PC-9 (cell line): ENCODE data around the gene DNMBP. TPM values are rescaled to one million over a fixed set of nuclear protein-coding genes. Genes with fewer than 3 reads are reported as not detected.
A peak's percentile ranks its signal among the peaks of the same experiment; 100 is the strongest.

ENCODE experiments used
- BruUV-seq: library from RNA; stranded (reverse); fragments of 400-500 nt; replicated peaks from 2 replicates; lab custom pipeline; 2021; lab: Mats Ljungman, UMichigan
- CTCF ChIA-PET: fragments of 300-600 bp; sonication (Branson Sonifier 250); formaldehyde crosslinking; loops from one replicate; lab custom pipeline; 2022; ENCODE audit warnings: antibody characterized with exemption; lab: Charles Lee
- POLR2A ChIA-PET: fragments of 300-600 bp; sonication (Branson Sonifier 250); formaldehyde crosslinking; loops from one replicate; lab custom pipeline; 2022; ENCODE audit warnings: antibody characterized with exemption; ENCODE audit not compliant: unreplicated experiment; lab: Charles Lee
- DNase-seq, 2 experiments: peaks; one replicate each; pipeline versions ENCODE4 v3.0.0 to v3.0.0-alpha.2; 2015 to 2022; ENCODE audit warnings: mixed read lengths in 1 of 2
- H2AFZ ChIP-seq: fragments of 200-600 bp; sonication (generic); 2 replicates; pipeline ENCODE4 v1.8.1; 2017; ENCODE audit warnings: antibody characterized with exemption
- H3F3A ChIP-seq: fragments of 200-600 bp; sonication (generic); 2 replicates; pipeline ENCODE4 v1.8.1; 2017; ENCODE audit warnings: antibody characterized with exemption, mild to moderate bottlenecking, low read depth; ENCODE audit not compliant: insufficient read depth
- H3K27ac ChIP-seq: fragments of 200-600 bp; sonication (generic); 2 replicates; pipeline ENCODE4 v1.6.1; 2016; ENCODE audit warnings: mixed run types
- H3K27me3 ChIP-seq: fragments of 200-600 bp; sonication (generic); 2 replicates; pipeline ENCODE4 v1.6.1; 2016; ENCODE audit warnings: low read depth, mixed run types; ENCODE audit not compliant: insufficient read depth
- H3K36me3 ChIP-seq: fragments of 200-600 bp; sonication (generic); 2 replicates; pipeline ENCODE4 v1.6.1; 2016; ENCODE audit warnings: low read depth, mixed run types
- H3K4me1 ChIP-seq: fragments of 200-600 bp; sonication (generic); replicated peaks from 2 replicates; pipeline ENCODE4 v1.6.1; 2016; ENCODE audit warnings: mixed run types; ENCODE audit not compliant: insufficient read depth
- H3K4me2 ChIP-seq: fragments of 200-600 bp; sonication (generic); 2 replicates; pipeline ENCODE4 v1.6.1; 2017; ENCODE audit warnings: mixed run types
- H3K4me3 ChIP-seq: fragments of 200-600 bp; sonication (generic); 2 replicates; pipeline ENCODE4 v1.6.1; 2016; ENCODE audit warnings: mixed run types
- H3K79me2 ChIP-seq: fragments of 200-600 bp; sonication (generic); 2 replicates; pipeline ENCODE4 v1.6.1; 2017; ENCODE audit warnings: low read depth, mixed run types
- H3K9me2 ChIP-seq: fragments of 200-600 bp; sonication (generic); 2 replicates; pipeline ENCODE4 v1.8.1; 2017; ENCODE audit warnings: mild to moderate bottlenecking; ENCODE audit not compliant: insufficient read depth
- H3K9me3 ChIP-seq: fragments of 200-600 bp; sonication (generic); 2 replicates; pipeline ENCODE4 v1.8.1; 2016; ENCODE audit warnings: low read depth; ENCODE audit not compliant: insufficient read depth
- H4K20me1 ChIP-seq: fragments of 200-600 bp; sonication (generic); 2 replicates; pipeline ENCODE4 v1.8.1; 2017; ENCODE audit not compliant: insufficient read depth
- CTCF ChIP-seq: fragments of 200-600 bp; sonication (generic); conservative IDR thresholded peaks from 2 replicates; pipeline ENCODE4 v1.6.1; 2017; ENCODE audit warnings: mixed run types, antibody characterized with exemption, mild to moderate bottlenecking, moderate library complexity
- EZH2 ChIP-seq: fragments of 200-600 bp; sonication (generic); IDR thresholded peaks from 2 replicates; pipeline ENCODE4 v1.8.0; 2017; ENCODE audit warnings: antibody characterized with exemption, low read depth
- intact Hi-C: fragments of 100-400 bp; cut with micrococcal nuclease; formaldehyde crosslinking; loops from one replicate; pipeline ENCODE4 v1.10.0; 2022; ENCODE audit not compliant: unreplicated experiment
- total RNA-seq: library from RNA; stranded (reverse); gene quantifications from 2 replicates; pipeline ENCODE4 v1.2.3, GENCODE V29; 2021

Gene DNMBP
- total RNA-seq, 1 experiment from 2014 or later, result 14.9 TPM

DNA sequence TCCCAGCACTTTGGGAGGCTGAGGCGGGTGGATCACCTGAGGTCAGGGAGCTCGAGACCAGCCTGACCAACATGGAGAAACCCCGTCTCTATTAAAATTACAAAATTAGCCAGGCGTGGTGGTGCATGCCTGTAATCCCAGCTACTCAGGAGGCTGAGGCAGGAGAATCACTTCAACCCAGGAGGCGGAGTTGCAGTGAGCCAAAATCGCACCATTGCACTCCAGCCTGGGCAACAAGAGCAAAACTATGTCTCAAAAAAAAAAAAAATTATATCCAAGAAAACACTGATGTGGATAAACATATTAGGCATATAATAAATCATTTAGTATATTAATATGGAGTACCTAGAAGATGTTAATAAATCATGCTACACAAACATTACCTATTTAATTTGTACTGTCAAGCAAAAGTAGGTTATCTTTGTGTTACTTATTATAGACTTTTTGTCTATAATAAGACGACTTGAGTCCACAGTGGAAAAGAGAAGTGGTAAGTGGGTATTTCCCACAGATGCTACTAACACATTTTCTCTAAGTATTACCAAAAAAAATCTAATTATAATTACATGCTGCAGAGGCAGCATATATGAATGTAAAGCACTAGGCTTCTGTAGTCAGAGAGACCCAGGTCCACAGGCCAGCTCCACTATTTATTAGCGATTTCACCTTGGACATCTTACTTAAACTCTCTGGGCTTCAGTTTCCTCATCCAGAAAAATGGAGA lies 34.5 kb downstream of the DNMBP start:
- no peak overlapping the region for H3K4me2 ChIP-seq
- no peak for DNase-seq
- H3K9me3 ChIP-seq, result no peaks in the 10 kb centered on the region
- peaks cover 54% of the 10 kb centered on the region for H3K79me2 ChIP-seq
- no peaks in the 10 kb centered on the region for H4K20me1 ChIP-seq
- ChIA-PET CTCF (no interaction called here), POLR2A (no interaction called here)
- no peak overlapping the region for H3K4me3 ChIP-seq
- no peak for TF ChIP-seq EZH2
- TF ChIP-seq CTCF, result no peak
- H3K36me3 ChIP-seq, result no peaks in the 10 kb centered on the region
- no peak overlapping the region for H2AFZ ChIP-seq
- intact Hi-C loops, result loop anchor here (5.0 to 10.0 kb wide), 2 partner anchors 43 to 70 kb away; no protein-coding TSS in a partner anchor
- H3K27me3 ChIP-seq, result no peaks in the 10 kb centered on the region
- H3K9me2 ChIP-seq, result no peaks in the 10 kb centered on the region
- peaks cover 22% of the 10 kb centered on the region; the same call in 1 of the 2 replicates for H3F3A ChIP-seq
- H3K4me1 ChIP-seq, result peaks cover 26% of the 10 kb centered on the region
- BruUV-seq, result no TSS peak
- peak overlapping the region; percentile 89; the same call in 1 of the 2 replicates for H3K27ac ChIP-seq

- Histone ChIP-seq H3K4me3 (no peak overlapping the region), H3F3A (peaks cover 25% of the 10 kb centered on the region; the same call in 1 of the 2 replicates), H3K27ac (no peak overlapping the region), H2AFZ (no peak overlapping the region), H3K27me3 (no peaks in the 10 kb centered on the region), H4K20me1 (no peaks in the 10 kb centered on the region), H3K4me1 (peaks cover 25% of the 10 kb centered on the region), H3K79me2 (peaks cover 36% of the 10 kb centered on the region), H3K36me3 (peaks cover 7% of the 10 kb centered on the region; the same call in 1 of the 2 replicates), H3K4me2 (no peak overlapping the region), H3K9me3 (no peaks in the 10 kb centered on the region), H3K9me2 (no peaks in the 10 kb centered on the region)
- ChIA-PET CTCF (no interaction called here), POLR2A (no interaction called here)
- DNase-seq, result no peak
- intact Hi-C loops, result loop anchor here (10.0 kb wide), 1 partner anchor 72 kb away; no protein-coding TSS in a partner anchor
- TF ChIP-seq CTCF, result peak; percentile 39; the same call in 1 of the 2 replicates
- no peak for TF ChIP-seq EZH2
- no TSS peak for BruUV-seq
Observed at GRCh38 chr10:99973190-99973589, 36.6 kb downstream of the DNMBP start.

GRCh38 chr10:99967961-99968360 lies 41.8 kb downstream of the DNMBP start:
- Histone ChIP-seq H3K4me1 (peaks cover 35% of the 10 kb centered on the region), H3K36me3 (peaks cover 7% of the 10 kb centered on the region; the same call in 1 of the 2 replicates), H3F3A (peaks cover 27% of the 10 kb centered on the region), H3K9me3 (no peaks in the 10 kb centered on the region), H3K4me3 (no peak overlapping the region), H2AFZ (no peak overlapping the region), H3K79me2 (peaks cover 10% of the 10 kb centered on the region; the same call in 1 of the 2 replicates), H3K27ac (no peak overlapping the region), H3K4me2 (no peak overlapping the region), H3K27me3 (no peaks in the 10 kb centered on the region), H3K9me2 (no peaks in the 10 kb centered on the region), H4K20me1 (no peaks in the 10 kb centered on the region)
- no peak for DNase-seq
- BruUV-seq, result no TSS peak
- ChIA-PET CTCF (no interaction called here), POLR2A (no interaction called here)
- TF ChIP-seq CTCF, result no peak
- no peak for TF ChIP-seq EZH2
- intact Hi-C loops, result loop anchor here (5.0 kb wide), 3 partner anchors 39 to 61 kb away; partner anchors contain the start of gene DNMBP
